HK-2 (cell line): ENCODE results near the gene CAPN2.
"Not testable (repeated sequence)": the region's sequence is repeated elsewhere in the genome, so short reads cannot be mapped to it uniquely, and the experiment has no call there.

Source experiments
- DNase-seq: peaks from one replicate; pipeline ENCODE4 v3.0.0-alpha.2; 2018; ENCODE audit not compliant: unreplicated experiment

The CAPN2 gene

GRCh38 chr1:223738465-223739365 is 26.4 kb downstream of the CAPN2 start:
- DNase-seq: no peak

- DNase-seq: no peak
Observed at GRCh38 chr1:223739366-223740037, 27.2 kb downstream of the CAPN2 start.

- DNase-seq: not testable (repeated sequence)
Observed at GRCh38 chr1:223740038-223740736, 27.8 kb downstream of the CAPN2 start.

DNA sequence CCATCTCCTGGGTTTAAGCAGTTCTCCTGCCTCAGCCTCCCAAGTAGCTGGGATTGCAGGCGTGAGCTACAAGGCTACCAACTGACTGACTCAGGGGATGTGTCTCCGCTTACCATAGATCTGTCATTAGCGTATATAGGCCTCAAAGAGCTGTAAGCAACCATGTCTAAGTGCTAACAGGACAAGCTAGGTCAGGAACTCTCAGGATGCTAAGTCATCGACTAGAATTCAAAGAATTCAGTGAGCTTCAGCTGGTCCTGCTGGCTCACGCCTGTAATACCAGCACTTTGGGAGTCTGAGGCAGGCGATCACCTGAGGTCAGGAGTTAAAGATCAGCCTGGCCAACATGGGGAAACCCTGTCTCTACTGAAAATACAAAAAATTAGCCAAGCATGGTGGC is 29.5 kb downstream of the CAPN2 start:
- DNase-seq: no peak

DNA sequence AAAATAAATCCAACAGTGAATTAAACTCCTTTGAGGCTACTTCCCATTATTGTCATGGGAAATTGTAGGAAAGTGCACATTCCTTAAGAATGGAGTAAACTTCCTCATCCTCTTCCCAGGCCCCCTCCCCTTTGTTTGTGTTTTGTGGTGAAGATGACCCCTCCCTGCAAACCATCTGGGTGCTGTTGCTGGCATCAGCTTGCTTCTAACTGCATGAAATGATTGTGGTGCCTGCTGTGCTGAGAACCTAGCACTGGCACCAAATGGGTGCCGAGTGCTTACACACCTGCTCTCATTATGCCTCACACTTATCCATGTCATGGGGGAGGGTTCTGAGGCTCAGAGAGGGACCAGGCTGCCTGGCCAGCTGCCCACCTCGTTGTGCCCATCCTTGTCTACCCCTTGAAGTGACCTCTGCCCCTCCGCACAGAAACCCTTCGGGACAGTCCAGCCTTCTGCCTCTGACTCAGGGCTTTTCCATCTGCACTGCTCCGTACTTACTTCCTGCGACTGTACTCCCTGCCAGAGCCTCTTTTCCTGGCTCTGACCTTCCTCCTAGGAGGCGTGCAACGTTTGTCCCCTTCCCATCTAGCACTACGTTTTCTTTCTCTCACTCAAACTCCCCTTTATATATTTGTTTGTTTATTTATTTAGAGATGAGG is 30.6 kb downstream of the CAPN2 start:
- DNase-seq: no peak

DNA sequence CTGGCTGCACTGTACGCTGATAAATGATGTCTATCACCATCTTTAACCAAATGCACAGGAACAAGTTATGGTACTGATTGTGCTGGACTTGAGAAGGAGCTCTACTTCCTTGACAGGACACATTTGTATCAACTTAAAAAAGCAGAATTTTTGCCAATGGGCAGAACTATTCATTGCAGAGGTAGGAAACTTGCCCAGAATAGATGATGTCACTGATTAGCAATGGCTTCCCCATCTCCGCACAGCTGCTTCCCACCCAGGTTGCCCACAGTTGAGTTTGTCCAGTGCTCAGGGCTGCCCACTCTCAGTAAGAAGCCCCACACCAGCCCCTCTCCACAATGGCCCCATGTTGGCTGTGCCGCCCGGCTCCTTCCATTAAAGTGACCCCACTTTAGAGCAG is 33.4 kb downstream of the CAPN2 start:
- DNase-seq: no peak

GRCh38 chr1:223747838-223748335 is 35.5 kb downstream of the CAPN2 start:
- DNase-seq: no peak

DNA sequence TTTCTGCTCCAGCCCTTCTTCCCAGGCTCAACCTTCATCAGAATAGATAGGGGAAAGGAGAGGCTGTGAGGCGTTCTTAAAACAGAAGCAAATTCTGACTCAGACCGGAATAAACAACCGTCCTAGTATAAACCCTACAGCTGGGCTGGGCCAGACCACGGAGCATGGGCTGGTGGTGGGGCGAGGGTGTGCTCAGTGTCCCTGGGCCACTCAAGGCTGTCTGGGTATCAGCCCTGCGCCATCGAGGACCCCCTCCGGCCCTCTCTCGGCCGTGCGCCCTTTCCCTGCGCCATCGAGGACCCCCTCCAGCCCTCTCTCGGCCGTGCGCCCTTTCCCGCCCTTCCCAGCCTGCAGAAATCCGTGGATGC is 36.0 kb downstream of the CAPN2 start:
- no peak for DNase-seq

GRCh38 chr1:223748773-223749733 is 36.7 kb downstream of the CAPN2 start:
- DNase-seq: no peak

DNA sequence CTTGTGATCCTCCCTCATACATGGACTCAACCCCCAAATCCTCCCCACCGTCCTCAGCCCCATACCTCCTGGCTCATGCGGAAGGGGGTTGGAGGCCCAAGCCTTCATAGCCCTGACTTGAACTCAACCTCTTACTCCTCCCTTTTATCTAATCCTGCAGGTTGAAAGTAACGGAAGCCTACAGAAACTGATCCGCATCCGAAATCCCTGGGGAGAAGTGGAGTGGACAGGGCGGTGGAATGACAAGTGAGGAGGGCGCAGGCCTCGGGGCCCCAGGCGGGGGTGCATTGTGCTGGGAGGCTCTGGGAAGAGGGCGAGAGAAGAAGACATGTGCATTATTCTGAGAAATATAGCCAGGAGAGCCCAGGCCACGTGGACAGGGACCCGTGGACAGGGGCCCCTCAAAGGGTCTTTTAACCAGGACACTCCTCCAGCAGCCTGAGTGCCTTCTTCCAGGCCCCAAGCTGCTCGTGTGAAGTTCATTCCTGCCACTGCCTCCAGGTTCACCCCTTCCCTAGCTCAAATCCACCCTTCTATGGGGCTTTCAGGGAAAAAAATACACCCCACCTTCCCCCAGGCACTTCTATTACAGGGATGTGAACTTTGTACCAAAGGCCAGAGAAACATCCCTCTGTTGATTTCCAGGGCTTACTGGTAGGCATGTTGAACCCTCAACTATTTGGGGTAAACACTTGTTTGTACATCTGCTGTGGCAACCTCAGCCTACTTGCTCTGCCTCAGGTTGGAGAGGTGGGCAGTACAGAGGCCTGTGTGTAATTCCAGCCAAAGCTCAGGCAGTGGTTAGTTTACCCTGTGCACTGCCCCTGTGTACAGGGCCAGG is 38.6 kb downstream of the CAPN2 start:
- no peak for DNase-seq

GRCh38 chr1:223751696-223752095 is 39.4 kb downstream of the CAPN2 start:
- no peak for DNase-seq

DNA sequence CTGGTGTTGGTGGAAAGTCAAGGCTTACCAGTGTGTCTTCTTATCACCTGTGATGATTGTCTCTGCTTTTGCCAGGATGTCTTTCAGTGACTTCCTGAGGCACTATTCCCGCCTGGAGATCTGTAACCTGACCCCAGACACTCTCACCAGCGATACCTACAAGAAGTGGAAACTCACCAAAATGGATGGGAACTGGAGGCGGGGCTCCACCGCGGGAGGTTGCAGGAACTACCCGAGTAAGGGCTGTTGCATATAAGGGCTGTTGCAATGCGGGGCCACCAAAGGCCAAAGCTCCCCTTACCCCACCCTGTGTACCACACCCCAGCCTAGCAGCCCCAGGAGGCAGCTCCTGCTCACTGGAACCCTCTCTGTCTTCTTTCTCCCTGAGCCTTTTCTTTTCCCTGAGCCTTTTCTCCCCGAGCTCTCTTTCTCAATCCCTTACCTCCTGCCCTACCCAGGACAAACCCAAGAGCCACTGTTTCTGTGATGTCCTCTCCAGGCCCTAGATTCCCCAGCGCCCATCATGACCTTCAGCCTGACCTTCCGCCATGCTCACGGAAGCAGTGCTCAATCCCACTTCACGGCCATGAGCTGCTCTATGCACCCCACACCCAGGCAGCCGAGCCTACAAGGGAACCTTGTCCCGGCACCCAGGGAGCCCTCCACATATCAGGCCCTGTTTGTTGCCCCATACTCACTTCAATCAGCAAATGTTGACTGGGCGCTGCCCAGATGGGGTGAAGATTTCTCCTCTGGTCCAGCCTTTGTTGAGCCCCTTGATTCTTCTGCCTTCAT is 40.6 kb downstream of the CAPN2 start:
- DNase-seq: no peak

DNA sequence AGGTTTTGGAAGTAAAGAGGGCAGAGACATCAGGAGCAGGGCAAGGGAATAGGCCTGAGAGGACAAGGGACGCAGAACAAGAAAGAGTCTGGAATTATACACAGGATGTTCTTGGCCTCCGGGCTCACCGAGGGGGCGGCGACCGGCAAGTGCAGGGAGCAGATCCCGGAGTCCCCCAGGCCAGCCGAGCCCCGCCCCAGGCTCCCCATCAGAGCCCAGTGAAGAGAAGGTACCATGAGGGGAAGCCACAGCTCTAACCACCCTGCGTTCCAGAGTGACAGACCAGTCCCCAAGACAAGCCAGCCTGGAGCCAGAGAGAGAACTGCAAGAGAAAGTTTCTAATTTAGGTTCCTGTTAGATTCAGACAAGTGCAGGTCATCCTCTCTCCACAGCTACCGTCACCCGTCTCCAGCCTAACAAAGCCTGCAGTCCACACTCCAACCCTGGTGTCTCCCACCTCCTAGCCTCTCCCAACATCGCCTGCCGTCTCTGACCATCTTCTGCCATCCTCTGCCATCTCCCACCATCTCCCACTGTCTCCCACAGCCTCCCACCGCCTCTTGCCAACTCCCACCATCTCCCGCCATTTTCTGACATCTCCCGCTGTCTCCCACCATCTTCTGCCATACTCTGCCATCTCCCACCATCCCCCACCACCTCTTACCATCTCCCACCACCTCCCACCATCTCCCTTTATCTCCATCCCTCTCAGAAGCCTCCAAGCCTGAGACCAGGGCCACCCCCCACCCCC is 42.5 kb downstream of the CAPN2 start:
- DNase-seq: no peak

DNA sequence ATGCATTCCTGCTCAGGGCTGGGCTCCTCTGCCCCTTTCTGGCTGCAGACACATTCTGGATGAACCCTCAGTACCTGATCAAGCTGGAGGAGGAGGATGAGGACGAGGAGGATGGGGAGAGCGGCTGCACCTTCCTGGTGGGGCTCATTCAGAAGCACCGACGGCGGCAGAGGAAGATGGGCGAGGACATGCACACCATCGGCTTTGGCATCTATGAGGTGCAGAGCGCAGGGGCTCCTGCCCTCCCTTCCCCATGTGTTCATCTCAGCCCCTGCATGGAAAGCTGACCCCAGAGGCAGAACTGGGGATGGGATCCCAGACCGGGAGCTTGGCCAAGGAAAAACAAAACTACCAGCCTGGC is 43.1 kb downstream of the CAPN2 start:
- DNase-seq: no peak

DNA sequence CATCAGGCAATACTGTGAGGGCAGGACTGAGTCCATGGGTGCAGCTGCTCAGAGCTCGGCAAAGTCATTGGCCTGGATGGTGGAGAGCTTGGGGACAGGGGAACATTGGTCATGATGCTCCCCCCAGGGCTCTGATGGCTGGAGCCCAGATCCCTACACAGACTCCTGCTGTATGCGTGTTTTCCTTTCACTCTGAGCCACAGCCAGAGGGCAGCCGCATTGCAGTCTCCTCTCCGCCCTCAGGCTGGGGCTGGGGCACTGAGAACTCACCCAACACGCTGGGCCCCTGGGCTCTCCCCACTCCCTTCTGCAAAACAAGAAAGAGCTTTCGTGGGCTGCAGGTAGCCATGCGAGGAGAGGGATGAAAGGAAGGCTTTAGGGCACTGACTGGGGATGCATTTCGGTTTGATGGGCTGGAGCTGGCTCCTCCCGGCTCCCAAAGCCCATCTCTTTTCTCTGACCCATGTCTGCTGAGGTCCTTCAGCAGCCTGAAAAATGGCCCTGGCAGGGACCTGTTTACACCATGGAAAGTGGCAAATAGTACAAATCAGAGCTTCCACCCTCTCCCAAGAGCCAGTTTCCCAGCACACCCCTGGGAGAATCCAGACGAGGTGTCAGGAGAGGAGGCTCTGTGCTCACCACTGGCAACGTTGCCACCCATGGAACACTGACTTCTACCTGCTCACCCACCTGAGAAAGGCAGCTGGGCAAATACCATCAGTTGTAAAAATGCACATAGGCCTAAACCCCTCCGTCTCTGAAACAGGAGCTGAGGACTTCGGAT is 43.8 kb downstream of the CAPN2 start:
- no peak for DNase-seq

- DNase-seq: no peak
Observed at GRCh38 chr1:223756806-223757700, 44.7 kb downstream of the CAPN2 start.

- DNase-seq: no peak
Observed at GRCh38 chr1:223758734-223759133, 46.4 kb downstream of the CAPN2 start.
